ENCODE data around the gene SUPT6H.

Gene SUPT6H

GRCh38 chr17:28710861-28711722 is 49.1 kb downstream of the SUPT6H start:
- peak overlapping the region; percentile 84 for H3K4me2 ChIP-seq (ENCODE audit: low read length, poor library complexity, severe bottlenecking)
- peak overlapping the region; percentile 90 for H4K8ac ChIP-seq (ENCODE audit: low read length)
- H2AK5ac ChIP-seq (ENCODE audit: low read length, severe bottlenecking) = no peak overlapping the region
- H3K4me3 ChIP-seq (ENCODE audit: insufficient read depth in 1 of 2, low read depth in 1 of 2, low read length in 2 of 2) = peak overlapping the region; percentile 60 to 84
- peak overlapping the region; percentile 72 for H2AFZ ChIP-seq (ENCODE audit: low read depth, low read length)
- peaks cover 23% of the 10 kb centered on the region for H3K4me1 ChIP-seq (ENCODE audit: control insufficient read depth, insufficient read depth, low read depth, low read length)
- no peak overlapping the region for H2BK5ac ChIP-seq (ENCODE audit: low read depth, low read length, poor library complexity, severe bottlenecking)
- H3K27me3 ChIP-seq (ENCODE audit: control insufficient read depth in 1 of 2, insufficient read depth in 1 of 2, low read length in 2 of 2) = no peaks in the 10 kb centered on the region
- H3K79me1 ChIP-seq (replicated peaks; ENCODE audit: low read length, poor library complexity, severe bottlenecking) = peaks cover 16% of the 10 kb centered on the region
- H3K36me3 ChIP-seq (ENCODE audit: control insufficient read depth in 1 of 2, insufficient read depth in 2 of 2, low read depth in 1 of 2, low read length in 2 of 2) = peaks cover 39 to 46% of the 10 kb centered on the region in 2 experiments
- peak overlapping the region; percentile 95 for H3K9ac ChIP-seq (ENCODE audit: low read length)
- H2BK12ac ChIP-seq (ENCODE audit: low read length in 2 of 2) = peak overlapping the region; percentile 30 to 37
- H3K14ac ChIP-seq (ENCODE audit: low read length in 2 of 2) = no peak overlapping the region
- H3K18ac ChIP-seq (ENCODE audit: low read depth in 1 of 2, low read length in 2 of 2) = peak overlapping the region; percentile 77 to 86
- WGBS = 1% methylated on average over 67 of the region's 74 CpGs
- peak overlapping the region; percentile 63 for H3K27ac ChIP-seq (ENCODE audit: low read length, poor library complexity, severe bottlenecking)
- peak overlapping the region; percentile 78 for H2BK120ac ChIP-seq (ENCODE audit: low read depth, low read length)
- H3K9me3 ChIP-seq (ENCODE audit: control insufficient read depth, low read length) = no peaks in the 10 kb centered on the region
- peak; percentile 90 for DNase-seq
- peak overlapping the region; percentile 71 to 92 for H3K4ac ChIP-seq (ENCODE audit: low read depth in 1 of 2, low read length in 2 of 2)
- peak overlapping the region; percentile 73 for H4K91ac ChIP-seq (ENCODE audit: low read length)
- H2BK15ac ChIP-seq (ENCODE audit: low read depth, poor library complexity, severe bottlenecking) = peak overlapping the region; percentile 65
- peak overlapping the region in 1 of 2 experiments; percentile 61 for H3K23ac ChIP-seq (ENCODE audit: low read length in 2 of 2)

- peak within 1 kb of the TSS; percentile 63 for H3K27ac ChIP-seq (ENCODE audit: low read length, poor library complexity, severe bottlenecking)
- no peak within 1 kb of the TSS for H3K14ac ChIP-seq (ENCODE audit: low read length in 2 of 2)
- H3K27me3 ChIP-seq (ENCODE audit: control insufficient read depth in 1 of 2, insufficient read depth in 1 of 2, low read length in 2 of 2) = no peaks in the 10 kb centered on the region
- H2AFZ ChIP-seq (ENCODE audit: low read depth, low read length) = peak within 1 kb of the TSS; percentile 72
- H3K4ac ChIP-seq (ENCODE audit: low read depth in 1 of 2, low read length in 2 of 2) = peak within 1 kb of the TSS; percentile 71 to 92
- peak within 1 kb of the TSS; percentile 84 for H3K4me2 ChIP-seq (ENCODE audit: low read length, poor library complexity, severe bottlenecking)
- peak within 1 kb of the TSS; percentile 77 to 86 for H3K18ac ChIP-seq (ENCODE audit: low read depth in 1 of 2, low read length in 2 of 2)
- peaks cover 23% of the 10 kb centered on the region for H3K4me1 ChIP-seq (ENCODE audit: control insufficient read depth, insufficient read depth, low read depth, low read length)
- H4K8ac ChIP-seq (ENCODE audit: low read length) = peak within 1 kb of the TSS; percentile 90
- peak within 1 kb of the TSS; percentile 65 for H2BK15ac ChIP-seq (ENCODE audit: low read depth, poor library complexity, severe bottlenecking)
- H3K4me3 ChIP-seq (ENCODE audit: insufficient read depth in 1 of 2, low read depth in 1 of 2, low read length in 2 of 2) = peak within 1 kb of the TSS; percentile 60 to 84
- peak within 1 kb of the TSS; percentile 30 to 37 for H2BK12ac ChIP-seq (ENCODE audit: low read length in 2 of 2)
- H3K79me1 ChIP-seq (replicated peaks; ENCODE audit: low read length, poor library complexity, severe bottlenecking) = peaks cover 16% of the 10 kb centered on the region
- no peak within 1 kb of the TSS for H2BK5ac ChIP-seq (ENCODE audit: low read depth, low read length, poor library complexity, severe bottlenecking)
- no peak for DNase-seq
- peak within 1 kb of the TSS; percentile 95 for H3K9ac ChIP-seq (ENCODE audit: low read length)
- H3K23ac ChIP-seq (ENCODE audit: low read length in 2 of 2) = peak within 1 kb of the TSS in 1 of 2 experiments; percentile 77
- H2AK5ac ChIP-seq (ENCODE audit: low read length, severe bottlenecking) = no peak within 1 kb of the TSS
- H4K91ac ChIP-seq (ENCODE audit: low read length) = peak within 1 kb of the TSS; percentile 73
- 1% methylated on average over 20 of the region's 20 CpGs for WGBS
- no peaks in the 10 kb centered on the region for H3K9me3 ChIP-seq (ENCODE audit: control insufficient read depth, low read length)
- peaks cover 34 to 42% of the 10 kb centered on the region in 2 experiments for H3K36me3 ChIP-seq (ENCODE audit: control insufficient read depth in 1 of 2, insufficient read depth in 2 of 2, low read depth in 1 of 2, low read length in 2 of 2)
- H2BK120ac ChIP-seq (ENCODE audit: low read depth, low read length) = peak within 1 kb of the TSS; percentile 78
These were observed 49.7 kb downstream of the SUPT6H start, which contains the start of gene PROCA1 for GRCh38 chr17:28711723-28712031. Gene PROCA1, minus strand, starts transcription at chr17:28711888. Its CDS starts 228 bp downstream, at chr17:28711660.

- H3K9ac ChIP-seq (ENCODE audit: low read length) = peak overlapping the region; percentile 95
- H4K91ac ChIP-seq (ENCODE audit: low read length) = peak overlapping the region; percentile 67
- H3K18ac ChIP-seq (ENCODE audit: low read depth in 1 of 2, low read length in 2 of 2) = peak overlapping the region; percentile 70 to 86
- no peak overlapping the region for H2BK15ac ChIP-seq (ENCODE audit: low read depth, poor library complexity, severe bottlenecking)
- H3K4me1 ChIP-seq (ENCODE audit: control insufficient read depth, insufficient read depth, low read depth, low read length) = peaks cover 23% of the 10 kb centered on the region
- WGBS = 22% methylated on average over 34 of the region's 34 CpGs
- peak overlapping the region; percentile 42 for H2BK120ac ChIP-seq (ENCODE audit: low read depth, low read length)
- H3K4me3 ChIP-seq (ENCODE audit: insufficient read depth in 1 of 2, low read depth in 1 of 2, low read length in 2 of 2) = peak overlapping the region in 1 of 2 experiments; percentile 84
- H3K9me3 ChIP-seq (ENCODE audit: control insufficient read depth, low read length) = no peaks in the 10 kb centered on the region
- H3K4me2 ChIP-seq (ENCODE audit: low read length, poor library complexity, severe bottlenecking) = no peak overlapping the region
- H2BK5ac ChIP-seq (ENCODE audit: low read depth, low read length, poor library complexity, severe bottlenecking) = no peak overlapping the region
- DNase-seq = peak; percentile 55
- no peaks in the 10 kb centered on the region for H3K27me3 ChIP-seq (ENCODE audit: control insufficient read depth in 1 of 2, insufficient read depth in 1 of 2, low read length in 2 of 2)
- peak overlapping the region in 1 of 2 experiments; percentile 10 for H3K23ac ChIP-seq (ENCODE audit: low read length in 2 of 2)
- peak overlapping the region; percentile 29 for H2BK12ac ChIP-seq (ENCODE audit: low read length in 2 of 2)
- no peak overlapping the region for H2AK5ac ChIP-seq (ENCODE audit: low read length, severe bottlenecking)
- peak overlapping the region; percentile 90 for H4K8ac ChIP-seq (ENCODE audit: low read length)
- no peak overlapping the region for H3K14ac ChIP-seq (ENCODE audit: low read length in 2 of 2)
- no peak overlapping the region for H3K27ac ChIP-seq (ENCODE audit: low read length, poor library complexity, severe bottlenecking)
- peak overlapping the region in 1 of 2 experiments; percentile 55 for H3K4ac ChIP-seq (ENCODE audit: low read depth in 1 of 2, low read length in 2 of 2)
- H3K36me3 ChIP-seq (ENCODE audit: control insufficient read depth in 1 of 2, insufficient read depth in 2 of 2, low read depth in 1 of 2, low read length in 2 of 2) = peaks cover 34 to 42% of the 10 kb centered on the region in 2 experiments
- H3K79me1 ChIP-seq (replicated peaks; ENCODE audit: low read length, poor library complexity, severe bottlenecking) = peaks cover 16% of the 10 kb centered on the region
- H2AFZ ChIP-seq (ENCODE audit: low read depth, low read length) = no peak overlapping the region
These were observed 50.2 kb downstream of the SUPT6H start for GRCh38 chr17:28712032-28712704.
